NCI-H226 (cell line): ENCODE data around the gene EOGT.

Experiments used
- DNase-seq: peaks from one replicate; pipeline ENCODE4 v3.0.0-alpha.2; 2015

EOGT gene

DNA sequence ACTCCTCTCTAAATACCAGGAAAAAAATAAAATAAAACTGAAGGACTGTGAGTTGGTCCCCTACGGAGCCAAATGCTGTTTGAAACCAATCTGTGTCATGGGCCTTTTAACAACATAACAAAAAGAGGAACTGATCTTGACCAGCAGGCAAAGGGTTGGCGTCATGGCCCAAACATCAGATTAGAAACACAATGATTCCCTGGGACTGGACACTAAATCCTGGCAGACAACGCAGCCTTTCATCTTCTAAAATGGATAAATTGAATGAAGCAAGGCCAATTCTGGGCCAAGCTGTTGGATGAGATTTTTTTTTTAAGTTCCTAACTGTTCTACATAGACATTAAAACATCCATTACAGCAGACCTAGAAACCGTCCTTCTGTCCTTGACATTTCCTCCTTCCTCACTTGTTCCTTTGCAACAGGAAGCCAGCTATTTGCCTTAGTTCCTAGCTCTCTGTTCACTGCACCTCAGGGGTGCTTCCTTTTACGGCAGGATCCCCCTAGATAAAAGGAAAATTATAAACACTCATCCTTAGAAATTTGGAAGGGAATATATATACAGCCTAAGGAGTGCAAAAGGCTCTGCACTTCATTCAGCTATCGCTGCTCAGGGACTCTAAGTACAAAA, 59.6 kb downstream of the EOGT start:
- no peak for DNase-seq

DNA sequence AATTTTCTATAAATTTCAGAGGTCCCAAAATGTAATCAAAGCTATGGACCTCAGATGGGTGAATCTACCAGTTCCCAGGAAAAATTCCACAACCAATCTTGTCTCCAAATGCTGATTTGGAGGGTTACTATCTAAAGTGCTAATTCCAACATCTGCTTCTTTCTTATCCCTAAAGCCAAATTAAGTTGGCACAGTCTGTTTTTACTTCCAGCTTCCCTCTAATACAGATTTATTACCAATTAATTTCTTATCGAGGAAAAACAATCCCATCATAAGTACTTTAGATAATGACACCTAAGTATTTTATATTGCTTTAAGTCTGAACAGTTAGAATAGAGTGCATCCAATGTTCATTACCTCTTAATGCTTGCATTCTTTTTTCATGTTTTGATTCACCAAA, 68.3 kb downstream of the EOGT start:
- no peak for DNase-seq

DNA sequence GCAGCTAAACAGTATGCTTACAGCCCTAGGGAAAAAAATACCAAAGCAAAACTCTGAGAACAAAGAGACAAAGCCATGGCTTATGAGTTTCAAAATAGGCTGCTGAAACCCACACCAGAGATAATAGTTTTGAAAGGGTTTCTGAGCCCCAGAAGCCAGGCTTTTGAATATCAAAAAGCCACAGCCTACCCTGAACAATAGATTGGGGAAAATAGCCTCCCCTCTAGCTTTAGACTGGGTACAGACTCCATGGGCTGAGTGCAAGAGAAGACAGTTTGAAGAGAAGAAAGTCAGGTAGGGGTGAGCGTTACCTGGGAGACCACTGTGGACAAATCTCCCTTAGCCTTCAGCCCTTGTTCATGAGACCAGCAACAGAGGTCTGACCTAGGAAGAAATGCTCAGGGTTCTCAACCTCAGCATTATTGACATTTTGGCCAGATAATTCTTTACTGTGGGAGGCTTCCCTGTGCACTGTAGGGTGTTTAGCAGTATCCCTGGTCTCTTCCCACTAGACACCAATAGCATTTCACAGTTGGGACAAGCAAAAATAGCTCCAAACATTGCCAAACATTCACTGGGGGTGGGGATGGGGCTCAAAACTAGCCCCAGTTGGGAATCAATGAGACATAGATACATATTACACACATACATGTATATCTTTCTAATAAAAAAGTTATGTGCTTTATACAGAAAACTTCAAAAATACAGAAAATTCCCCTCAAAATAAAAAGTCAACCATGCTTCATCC, 69.6 kb downstream of the EOGT start:
- no peak for DNase-seq

DNA sequence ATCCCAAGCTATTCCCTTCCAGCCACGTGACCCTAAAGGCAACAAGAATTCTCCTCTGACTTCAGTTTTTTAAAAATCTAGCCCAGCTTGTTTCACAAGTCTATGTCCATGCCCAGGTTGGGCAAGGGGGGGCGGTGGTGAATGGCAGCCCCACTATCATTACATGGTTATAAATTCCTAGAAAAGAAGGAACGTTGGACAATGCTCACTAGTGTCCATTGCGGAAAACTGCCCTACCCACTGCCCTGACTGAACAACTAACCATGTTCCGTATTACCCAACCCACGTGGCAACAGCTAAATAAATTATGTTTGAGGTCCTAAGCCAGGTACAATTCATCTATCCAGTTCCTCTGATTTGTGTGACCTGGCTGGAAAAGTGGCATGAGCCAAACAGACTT, 72.4 kb downstream of the EOGT start:
- DNase-seq = no peak

DNA sequence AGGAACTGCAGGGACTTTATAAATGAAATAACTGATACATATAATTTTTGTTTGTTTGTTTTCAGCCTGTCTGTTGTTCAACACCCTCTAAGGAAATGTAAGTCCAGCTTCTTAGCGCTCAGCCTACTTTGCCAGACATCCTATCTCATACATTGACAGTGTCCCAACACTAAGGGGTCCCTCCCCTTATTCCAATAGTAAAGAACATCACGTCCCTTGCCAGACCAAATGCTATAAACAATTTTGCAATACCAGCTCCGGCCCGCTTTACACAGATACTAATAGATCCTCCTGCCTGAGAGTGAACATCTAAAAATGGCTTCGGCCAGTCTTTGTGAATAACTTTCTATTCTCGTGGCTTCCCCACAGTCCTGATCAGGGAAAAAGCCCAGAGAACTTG, 76.6 kb downstream of the EOGT start:
- no peak for DNase-seq

DNA sequence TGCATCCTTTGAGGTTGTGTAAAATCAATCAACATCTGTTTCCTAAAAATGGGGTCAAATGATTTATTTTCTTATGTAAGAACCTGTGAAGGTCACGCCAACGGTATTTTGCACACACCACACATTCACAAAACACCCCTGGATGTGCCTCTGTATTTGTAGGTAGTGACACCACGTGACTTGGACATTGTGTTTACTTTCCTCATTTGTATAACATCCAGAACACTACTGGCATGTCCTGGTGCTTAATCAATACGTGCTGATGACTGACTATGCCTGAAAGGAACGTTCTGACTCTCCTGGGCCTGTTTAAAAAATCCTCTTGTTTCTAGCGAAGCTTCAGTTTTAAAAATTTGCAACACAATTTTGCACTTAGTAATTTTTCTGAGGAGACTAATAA, 77.7 kb downstream of the EOGT start:
- DNase-seq = no peak

DNA sequence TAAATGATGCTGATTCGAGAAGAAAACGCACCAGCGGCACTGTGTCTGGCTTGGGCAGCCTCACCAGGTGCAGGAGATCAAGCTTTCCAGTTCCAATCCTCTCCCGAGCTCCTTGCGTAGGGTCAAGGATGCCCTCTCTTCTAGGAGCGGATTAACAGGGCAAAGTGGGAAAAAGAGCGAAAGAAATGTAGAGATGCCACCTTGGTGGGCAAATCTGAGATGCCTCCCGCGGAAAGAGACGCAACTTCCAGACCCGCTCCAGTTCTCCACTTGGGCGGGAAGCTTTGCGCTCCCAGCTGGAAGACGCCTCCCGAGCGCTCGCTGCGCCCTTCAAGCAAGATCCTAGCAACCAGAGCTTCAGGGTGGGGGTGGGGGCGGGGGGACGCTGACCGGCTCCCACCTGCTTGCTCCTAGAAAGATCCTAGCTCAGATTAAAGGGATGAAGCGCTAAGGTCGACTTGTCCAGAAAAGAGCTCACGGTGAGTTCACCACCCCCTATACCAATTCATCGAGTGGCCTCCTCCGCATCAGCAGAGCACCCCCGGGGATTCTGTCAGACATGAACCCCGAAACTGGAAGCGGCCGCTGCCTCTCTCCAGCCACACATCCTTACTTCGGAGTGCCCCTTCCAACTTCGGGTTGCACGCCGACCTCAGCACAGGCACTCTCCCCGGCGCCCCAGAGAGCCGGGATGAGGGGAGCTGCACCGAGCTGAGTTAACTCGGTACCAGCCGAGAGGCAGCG, 81.9 kb downstream of the EOGT start:
- no peak for DNase-seq
